Head of caudate nucleus (tissue), 42 donors: ENCODE data around the gene CDC14B.
"Not testable (repeated sequence)": the region's sequence is repeated elsewhere in the genome, so short reads cannot be mapped to it uniquely, and the experiment has no call there.

Source experiments
- DNase-seq, 42 donors: peaks; one replicate each; pipeline versions ENCODE4 v3.0.0 to v3.0.0-alpha.2; 2020 to 2021; ENCODE audit warnings: mixed read lengths in 7 of 42
- intact Hi-C: fragments of 100-400 bp; cut with DNase I; formaldehyde crosslinking; loops from one replicate; pipeline ENCODE4 v1.15.0; 2022

The CDC14B gene

GRCh38 chr9:96638606-96639364 lies 19.1 kb upstream of the CDC14B start:
- intact Hi-C loops = no loop called here
- no peak for DNase-seq

- DNase-seq = no peak
- intact Hi-C loops = no loop called here
Measured at GRCh38 chr9:96636368-96636767, 16.7 kb upstream of the CDC14B start.

GRCh38 chr9:96633579-96633978 lies 13.9 kb upstream of the CDC14B start:
- intact Hi-C loops, DNase-seq: not testable (repeated sequence)

- intact Hi-C loops = loop anchor here (10.0 kb wide), 1 partner anchor 192 kb away; no protein-coding TSS in a partner anchor
- DNase-seq = no peak
Measured at GRCh38 chr9:96626912-96627311, 7.3 kb upstream of the CDC14B start.

GRCh38 chr9:96621618-96622017 lies 2.0 kb upstream of the CDC14B start:
- intact Hi-C loops = loop anchor here (10.0 kb wide), 1 partner anchor 187 kb away; no protein-coding TSS in a partner anchor
- DNase-seq = no peak

GRCh38 chr9:96620832-96621269 lies 1.2 kb upstream of the CDC14B start:
- no peak for DNase-seq
- intact Hi-C loops = loop anchor here (10.0 kb wide), 1 partner anchor 186 kb away; no protein-coding TSS in a partner anchor

GRCh38 chr9:96620181-96620514 lies 505 bp upstream of the CDC14B start:
- no peak for DNase-seq
- intact Hi-C loops = loop anchor here (10.0 kb wide), 1 partner anchor 185 kb away; no protein-coding TSS in a partner anchor

- DNase-seq = peak in 10 of 42 donors; percentile 13 to 44 (median 26)
Measured at GRCh38 chr9:96619124-96619465, 548 bp downstream of the CDC14B start.

GRCh38 chr9:96618209-96619123 lies 1.2 kb downstream of the CDC14B start:
- intact Hi-C loops = loop anchor here (2.0 to 5.0 kb wide), 3 partner anchors 51 to 168 kb away; partner anchors contain the start of gene HABP4
- peak in 40 of 42 donors; percentile 36 to 77 (median 57) for DNase-seq

More at GRCh38 chr9:96619124-96619465, 548 bp downstream of the CDC14B start:
- intact Hi-C loops = loop anchor here (2.0 to 5.0 kb wide), 3 partner anchors 52 to 168 kb away; partner anchors contain the start of gene HABP4

GRCh38 chr9:96617439-96618185 lies 2.0 kb downstream of the CDC14B start:
- peak in 36 of 42 donors; percentile 19 to 74 (median 47) for DNase-seq
- intact Hi-C loops = loop anchor here (2.0 to 5.0 kb wide), 3 partner anchors 50 to 167 kb away; partner anchors contain the start of gene HABP4

GRCh38 chr9:96616817-96617438 lies 2.7 kb downstream of the CDC14B start:
- intact Hi-C loops = loop anchor here (5.0 kb wide), 2 partner anchors 50 to 115 kb away; no protein-coding TSS in a partner anchor
- no peak for DNase-seq

GRCh38 chr9:96615411-96615810 lies 4.2 kb downstream of the CDC14B start:
- DNase-seq = no peak
- intact Hi-C loops = loop anchor here (5.0 kb wide), 2 partner anchors 48 to 113 kb away; no protein-coding TSS in a partner anchor

- intact Hi-C loops = loop anchor here (5.0 kb wide), 2 partner anchors 47 to 112 kb away; no protein-coding TSS in a partner anchor
- not testable (repeated sequence) for DNase-seq
Measured at GRCh38 chr9:96614664-96615063, 5.0 kb downstream of the CDC14B start.

GRCh38 chr9:96612966-96613589 lies 6.6 kb downstream of the CDC14B start:
- peak in 3 of 42 donors; percentile 11 to 35 (median 25) for DNase-seq
- intact Hi-C loops = no loop called here

GRCh38 chr9:96612105-96612965 lies 7.3 kb downstream of the CDC14B start:
- intact Hi-C loops = no loop called here
- peak; percentile 65 to 96 (median 87) for DNase-seq

- no peak for DNase-seq
- intact Hi-C loops = no loop called here
Measured at GRCh38 chr9:96611302-96611701, 8.3 kb downstream of the CDC14B start.

- intact Hi-C loops = no loop called here
- DNase-seq = no peak
Measured at GRCh38 chr9:96609732-96610131, 9.9 kb downstream of the CDC14B start.
